ENCODE measurements around the gene SLC9B2.

SLC9B2 gene

GRCh38 chr4:103076747-103077347 is at the start of gene SLC9B2:
Gene SLC9B2, minus strand, starts transcription at chr4:103076761. Its CDS starts 9,211 bp downstream, at chr4:103067550.
- no peak for DNase-seq (ENCODE audit: low spot score)

- DNase-seq (ENCODE audit: low spot score): no peak
These were observed 49.6 kb upstream of the SLC9B2 start for GRCh38 chr4:103126126-103126525.

GRCh38 chr4:103123114-103123513 is 46.6 kb upstream of the SLC9B2 start:
- DNase-seq (ENCODE audit: low spot score): no peak

GRCh38 chr4:103118166-103118565 is 41.6 kb upstream of the SLC9B2 start:
- DNase-seq (ENCODE audit: low spot score): no peak

GRCh38 chr4:103111598-103111997 is 35.0 kb upstream of the SLC9B2 start:
- DNase-seq (ENCODE audit: low spot score): no peak

- DNase-seq (ENCODE audit: low spot score): no peak
These were observed 32.0 kb upstream of the SLC9B2 start for GRCh38 chr4:103108542-103108941.

- no peak for DNase-seq (ENCODE audit: low spot score)
These were observed 29.2 kb upstream of the SLC9B2 start for GRCh38 chr4:103105558-103106356.

- no peak for DNase-seq (ENCODE audit: low spot score)
These were observed 28.3 kb upstream of the SLC9B2 start for GRCh38 chr4:103104886-103105285.

- no peak for DNase-seq (ENCODE audit: low spot score)
These were observed 24.1 kb upstream of the SLC9B2 start for GRCh38 chr4:103100691-103101090.

- DNase-seq (ENCODE audit: low spot score): peak; percentile 87
These were observed 23.3 kb upstream of the SLC9B2 start, which contains the start of gene BDH2 for GRCh38 chr4:103099691-103100392. Gene BDH2, minus strand, starts transcription at chr4:103099834. Its CDS starts 3,580 bp downstream, at chr4:103096254.

GRCh38 chr4:103098756-103099440 is 22.3 kb upstream of the SLC9B2 start:
- DNase-seq (ENCODE audit: low spot score): no peak

- DNase-seq (ENCODE audit: low spot score): no peak
These were observed 21.8 kb upstream of the SLC9B2 start for GRCh38 chr4:103098341-103098740.

- DNase-seq (ENCODE audit: low spot score): no peak
These were observed 20.6 kb upstream of the SLC9B2 start for GRCh38 chr4:103097112-103097511.

GRCh38 chr4:103095080-103095479 is 18.5 kb upstream of the SLC9B2 start:
- no peak for DNase-seq (ENCODE audit: low spot score)

GRCh38 chr4:103092245-103092644 is 15.7 kb upstream of the SLC9B2 start:
- no peak for DNase-seq (ENCODE audit: low spot score)

GRCh38 chr4:103091601-103092223 is 15.2 kb upstream of the SLC9B2 start:
- DNase-seq (ENCODE audit: low spot score): peak; percentile 84

- no peak for DNase-seq (ENCODE audit: low spot score)
These were observed 12.9 kb upstream of the SLC9B2 start for GRCh38 chr4:103089481-103089880.

GRCh38 chr4:103086551-103086950 is 10.0 kb upstream of the SLC9B2 start:
- DNase-seq (ENCODE audit: low spot score): no peak

- DNase-seq (ENCODE audit: low spot score): no peak
These were observed 9.1 kb upstream of the SLC9B2 start for GRCh38 chr4:103085555-103086196.

- DNase-seq (ENCODE audit: low spot score): no peak
These were observed 3.1 kb upstream of the SLC9B2 start for GRCh38 chr4:103079621-103080020.

Data from hematopoietic multipotent progenitor cell treated with erythropoietin and hydrocortisone succinate and interleukin-3 and kit ligand, for 17 days (in vitro differentiated cells).